LNCaP clone FGC (cell line): ENCODE measurements around the gene CDK14.

ENCODE experiments used
- DNase-seq: peaks from one replicate; pipeline ENCODE4 v3.0.0-alpha.2; 2011; ENCODE audit warnings: low read depth
- H3K4me3 ChIP-seq: 2 replicates; pipeline ENCODE4 v1.5.1; 2011; ENCODE audit warnings: mild to moderate bottlenecking, low read depth, low read length, control low read depth
- CTCF ChIP-seq: IDR thresholded peaks from 2 replicates; pipeline ENCODE4 v1.5.1; 2012; ENCODE audit warnings: mild to moderate bottlenecking; ENCODE audit not compliant: control insufficient read depth, insufficient read depth; ENCODE audit errors: extremely low read depth

The CDK14 gene

GRCh38 chr7:91151916-91152315 lies 555.8 kb downstream of the CDK14 start:
- DNase-seq: no peak
- TF ChIP-seq CTCF: no peak
- no peak overlapping the region for H3K4me3 ChIP-seq

- no peak overlapping the region for H3K4me3 ChIP-seq
- no peak for DNase-seq
These were observed 560.4 kb downstream of the CDK14 start for GRCh38 chr7:91156316-91157185.

GRCh38 chr7:91157579-91158320 lies 561.6 kb downstream of the CDK14 start:
- no peak for DNase-seq
- no peak overlapping the region for H3K4me3 ChIP-seq
- no peak for TF ChIP-seq CTCF

More at GRCh38 chr7:91156316-91157185, 560.4 kb downstream of the CDK14 start:
- no peak for TF ChIP-seq CTCF

GRCh38 chr7:91162436-91162835 lies 566.3 kb downstream of the CDK14 start:
- DNase-seq: no peak
- no peak overlapping the region for H3K4me3 ChIP-seq
- TF ChIP-seq CTCF: no peak

- DNase-seq: no peak
- TF ChIP-seq CTCF: no peak
- no peak overlapping the region for H3K4me3 ChIP-seq
These were observed 568.4 kb downstream of the CDK14 start for GRCh38 chr7:91164506-91164905.

GRCh38 chr7:91165006-91165845 lies 569.1 kb downstream of the CDK14 start:
- DNase-seq: no peak
- H3K4me3 ChIP-seq: no peak overlapping the region
- TF ChIP-seq CTCF: no peak
